ENCODE data around the gene FAM200C. TPM values are rescaled to one million over a fixed set of nuclear protein-coding genes. Genes with fewer than 3 reads are reported as not detected.

The FAM200C gene
- total and polyA plus RNA-seq, 9 of the 15 experiments (the other 6 are each of a cell fraction or from before 2014, with no cell fraction given): 1.3 to 7.0 (median 1.8) TPM

DNA sequence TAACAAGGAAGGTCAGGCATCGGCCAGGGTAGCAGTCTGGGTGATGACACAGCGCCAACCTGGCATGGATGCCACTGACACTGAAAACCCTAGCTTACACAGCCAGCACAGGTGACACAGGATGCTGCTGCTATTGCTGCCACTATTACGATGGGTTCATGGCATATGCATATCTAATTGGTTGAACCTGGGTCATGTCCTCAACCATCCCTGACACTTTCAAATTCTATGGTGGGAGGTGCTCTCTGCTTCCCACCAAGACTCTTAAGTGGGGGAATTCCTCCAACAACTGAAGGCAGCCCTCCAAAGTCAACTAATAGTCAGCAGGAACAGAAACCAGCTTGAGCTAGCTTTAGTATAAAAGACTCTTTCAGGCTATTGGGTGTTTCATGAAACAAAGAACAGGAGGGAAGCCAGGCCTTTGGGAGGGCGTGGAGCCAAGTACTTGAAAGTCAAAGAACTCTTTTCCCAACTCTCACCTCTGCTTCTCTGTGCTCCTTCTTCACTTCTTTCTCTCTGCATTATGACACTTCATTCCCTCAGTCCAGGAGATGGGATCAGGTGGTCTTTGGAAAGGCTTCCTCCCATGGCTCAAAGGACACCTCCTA lies 43.1 kb upstream of the FAM200C start (continued):
- TF ChIP-seq ZBTB7A (IDR thresholded peaks at IDR 0.05; ENCODE audit: borderline replicate concordance, control insufficient read depth, low read depth, low read length) (no peak), CBX3 (IDR thresholded peaks at IDR 0.05; ENCODE audit: borderline replicate concordance in 1 of 2, low read length in 2 of 2) (no peak), RB1 (IDR thresholded peaks at IDR 0.05; ENCODE audit: low read depth) (no peak), ZNF12 (CRISPR knock-in tag; IDR thresholded peaks at IDR 0.05) (no peak), ZKSCAN8 (CRISPR knock-in tag; IDR thresholded peaks at IDR 0.05) (no peak), CCNT2 (IDR thresholded peaks at IDR 0.05; ENCODE audit: borderline replicate concordance, extremely low read depth, insufficient read length, low read depth, low read length) (no peak), NCOA6 (IDR thresholded peaks at IDR 0.05) (no peak), COPS2 (conservative IDR thresholded peaks at IDR 0.05) (no peak)
- TF ChIP-seq, protein P1, sequence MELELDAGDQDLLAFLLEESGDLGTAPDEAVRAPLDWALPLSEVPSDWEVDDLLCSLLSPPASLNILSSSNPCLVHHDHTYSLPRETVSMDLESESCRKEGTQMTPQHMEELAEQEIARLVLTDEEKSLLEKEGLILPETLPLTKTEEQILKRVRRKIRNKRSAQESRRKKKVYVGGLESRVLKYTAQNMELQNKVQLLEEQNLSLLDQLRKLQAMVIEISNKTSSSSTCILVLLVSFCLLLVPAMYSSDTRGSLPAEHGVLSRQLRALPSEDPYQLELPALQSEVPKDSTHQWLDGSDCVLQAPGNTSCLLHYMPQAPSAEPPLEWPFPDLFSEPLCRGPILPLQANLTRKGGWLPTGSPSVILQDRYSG (tag; conservative IDR thresholded peaks at IDR 0.05; ENCODE audit: low read depth): no peak
- TF ChIP-seq, protein P2, sequence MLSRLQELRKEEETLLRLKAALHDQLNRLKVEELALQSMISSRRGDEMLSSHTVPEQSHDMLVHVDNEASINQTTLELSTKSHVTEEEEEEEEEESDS (CRISPR knock-in tag; IDR thresholded peaks at IDR 0.05): no peak

All from K562 (cell line).